Central memory CD4-positive, alpha-beta T cell (primary cell): ENCODE data around the gene ACER3.
"Not testable (repeated sequence)": the region's sequence is repeated elsewhere in the genome, so short reads cannot be mapped to it uniquely, and the experiment has no call there.

Source experiments
- DNase-seq: peaks from one replicate; pipeline ENCODE4 v3.0.0; 2022

ACER3 gene

GRCh38 chr11:76837696-76838677 lies 22.7 kb upstream of the ACER3 start:
- no peak for DNase-seq

GRCh38 chr11:76838678-76839068 lies 22.0 kb upstream of the ACER3 start:
- DNase-seq: no peak

- DNase-seq: no peak
These were observed 21.4 kb upstream of the ACER3 start for GRCh38 chr11:76839311-76839710.

- DNase-seq: no peak
These were observed 18.7 kb upstream of the ACER3 start for GRCh38 chr11:76841923-76842452.

- no peak for DNase-seq
These were observed 16.8 kb upstream of the ACER3 start for GRCh38 chr11:76843907-76844306.

GRCh38 chr11:76844511-76844910 lies 16.2 kb upstream of the ACER3 start:
- no peak for DNase-seq

GRCh38 chr11:76845069-76845468 lies 15.6 kb upstream of the ACER3 start:
- no peak for DNase-seq

GRCh38 chr11:76846441-76846840 lies 14.3 kb upstream of the ACER3 start:
- DNase-seq: no peak

GRCh38 chr11:76849376-76849775 lies 11.3 kb upstream of the ACER3 start:
- no peak for DNase-seq

GRCh38 chr11:76850130-76850529 lies 10.6 kb upstream of the ACER3 start:
- DNase-seq: no peak

GRCh38 chr11:76850815-76851214 lies 9.9 kb upstream of the ACER3 start:
- no peak for DNase-seq

GRCh38 chr11:76854709-76855108 lies 6.0 kb upstream of the ACER3 start:
- DNase-seq: no peak

GRCh38 chr11:76855670-76856069 lies 5.0 kb upstream of the ACER3 start:
- not testable (repeated sequence) for DNase-seq

GRCh38 chr11:76856106-76856505 lies 4.6 kb upstream of the ACER3 start:
- no peak for DNase-seq

GRCh38 chr11:76856571-76856970 lies 4.1 kb upstream of the ACER3 start:
- no peak for DNase-seq

GRCh38 chr11:76857781-76858410 lies 2.8 kb upstream of the ACER3 start:
- DNase-seq: no peak

- DNase-seq: no peak
These were observed 950 bp upstream of the ACER3 start for GRCh38 chr11:76859708-76860227.

GRCh38 chr11:76861490-76861953 lies 804 bp downstream of the ACER3 start:
- no peak for DNase-seq

GRCh38 chr11:76862794-76863193 lies 2.1 kb downstream of the ACER3 start:
- DNase-seq: not testable (repeated sequence)

GRCh38 chr11:76863196-76863777 lies 2.6 kb downstream of the ACER3 start:
- no peak for DNase-seq

GRCh38 chr11:76872959-76873827 lies 12.5 kb downstream of the ACER3 start:
- DNase-seq: no peak

- no peak for DNase-seq
These were observed 17.3 kb downstream of the ACER3 start for GRCh38 chr11:76878014-76878413.
